Esophagus squamous epithelium (tissue), 5 donors: ENCODE measurements around the gene REV3L. TPM values are rescaled to one million over a fixed set of nuclear protein-coding genes. Genes with fewer than 3 reads are reported as not detected.

Experiments
- DNase-seq: peaks from one replicate; lab custom pipeline; 2025; lab: John Stamatoyannopoulos, UW
- H3K27ac ChIP-seq, 4 donors: fragments of 200-600 bp; sonication (generic); one replicate each; pipeline ENCODE4 v1.5.1; 2016 to 2019; ENCODE audit warnings: mild to moderate bottlenecking in 1 of 4
- H3K27me3 ChIP-seq, 4 donors: fragments of 200-600 bp; sonication (generic); 1 replicate in 3 of 4; 2 replicates in 1 of 4; pipeline versions ENCODE4 v1.5.1 to v1.6.0; 2017 to 2021; ENCODE audit warnings: antibody characterized with exemption in 1 of 4
- H3K36me3 ChIP-seq, 3 donors: fragments of 200-600 bp; sonication (generic); one replicate each; pipeline ENCODE4 v1.5.1; 2016 to 2019
- H3K4me1 ChIP-seq, 3 donors: fragments of 200-600 bp; sonication (generic); one replicate each; pipeline ENCODE4 v1.5.1; 2017 to 2019
- H3K4me3 ChIP-seq, 4 donors: fragments of 200-600 bp; sonication (generic); 1 replicate in 3 of 4; 2 replicates in 1 of 4; pipeline ENCODE4 v1.5.1; 2016 to 2019; ENCODE audit warnings: mild to moderate bottlenecking in 2 of 4, moderate library complexity in 1 of 4
- H3K9me3 ChIP-seq, 3 donors: fragments of 200-600 bp; sonication (generic); one replicate each; pipeline ENCODE4 v1.5.1; 2016 to 2019
- CTCF ChIP-seq, 6 experiments: fragments of 450-650 bp in 4 of 6; fragments of 200-600 bp in 2 of 6; sonication (generic) in 2 of 6; IDR thresholded peaks; one replicate each; pipeline ENCODE4 v1.5.1; 2016 to 2019; ENCODE audit warnings: antibody characterized with exemption in 6 of 6, mild to moderate bottlenecking in 4 of 6, moderate library complexity in 4 of 6
- POLR2A ChIP-seq, 4 donors: fragments of 450-650 bp; IDR thresholded peaks; one replicate each; pipeline ENCODE4 v1.6.1; 2017; ENCODE audit warnings: antibody characterized with exemption in 4 of 4, mild to moderate bottlenecking in 4 of 4, moderate library complexity in 3 of 4
- WGBS, 2 donors: methylation state at CpG; one replicate each; pipeline ENCODE4 v1.1.5; 2018; 5-methylcytosine and 5-hydroxymethylcytosine counted together
- intact Hi-C: fragments of 100-400 bp; cut with DNase I; formaldehyde crosslinking; loops from one replicate; pipeline ENCODE4 v1.15.0; 2022
- total RNA-seq, 4 donors: library from RNA; depleted of rRNA; stranded (reverse); fragments of >200 nt; gene quantifications; one replicate each; pipeline ENCODE4 v1.1.0, GENCODE V29; 2016
- donor health status: DM: yes; HTN: yes; CAD: no.

The REV3L gene
- total RNA-seq, 4 donors from 2014 or later: 7.0 to 47.1 (median 18.8) TPM

- Histone ChIP-seq H3K4me1 (no peaks in the 10 kb centered on the region), H3K36me3 (no peaks in the 10 kb centered on the region), H3K27ac (no peak overlapping the region), H3K4me3 (no peak overlapping the region), H3K9me3 (peaks cover 0 to 3% (median 0%) of the 10 kb centered on the region in 3 donors), H3K27me3 (no peaks in the 10 kb centered on the region)
- 83 to 89% methylated on average over 4 of the region's 4 CpGs for WGBS, 2 donors
- intact Hi-C loops: no loop called here
- no peak for DNase-seq
- no peak for TF ChIP-seq POLR2A (IDR thresholded peaks at IDR 0.05)
Measured at GRCh38 chr6:111439171-111439570, 43.8 kb downstream of the REV3L start.

- TF ChIP-seq CTCF (IDR thresholded peaks at IDR 0.05): no peak
- TF ChIP-seq POLR2A (IDR thresholded peaks at IDR 0.05): no peak
- Histone ChIP-seq H3K9me3 (peaks cover 0 to 3% (median 0%) of the 10 kb centered on the region in 3 donors), H3K27ac (no peak overlapping the region), H3K27me3 (no peaks in the 10 kb centered on the region), H3K36me3 (no peaks in the 10 kb centered on the region), H3K4me1 (no peaks in the 10 kb centered on the region), H3K4me3 (no peak overlapping the region)
- DNase-seq: no peak
- WGBS, 2 donors: 94 to 98% methylated on average over 2 of the region's 2 CpGs
- intact Hi-C loops: no loop called here
Measured at GRCh38 chr6:111437573-111437972, 45.4 kb downstream of the REV3L start.

- DNase-seq: no peak
- WGBS, 2 donors: 96 to 100% methylated on average over 1 of the region's 1 CpG
Measured at GRCh38 chr6:111432511-111432910, 50.5 kb downstream of the REV3L start.

DNA sequence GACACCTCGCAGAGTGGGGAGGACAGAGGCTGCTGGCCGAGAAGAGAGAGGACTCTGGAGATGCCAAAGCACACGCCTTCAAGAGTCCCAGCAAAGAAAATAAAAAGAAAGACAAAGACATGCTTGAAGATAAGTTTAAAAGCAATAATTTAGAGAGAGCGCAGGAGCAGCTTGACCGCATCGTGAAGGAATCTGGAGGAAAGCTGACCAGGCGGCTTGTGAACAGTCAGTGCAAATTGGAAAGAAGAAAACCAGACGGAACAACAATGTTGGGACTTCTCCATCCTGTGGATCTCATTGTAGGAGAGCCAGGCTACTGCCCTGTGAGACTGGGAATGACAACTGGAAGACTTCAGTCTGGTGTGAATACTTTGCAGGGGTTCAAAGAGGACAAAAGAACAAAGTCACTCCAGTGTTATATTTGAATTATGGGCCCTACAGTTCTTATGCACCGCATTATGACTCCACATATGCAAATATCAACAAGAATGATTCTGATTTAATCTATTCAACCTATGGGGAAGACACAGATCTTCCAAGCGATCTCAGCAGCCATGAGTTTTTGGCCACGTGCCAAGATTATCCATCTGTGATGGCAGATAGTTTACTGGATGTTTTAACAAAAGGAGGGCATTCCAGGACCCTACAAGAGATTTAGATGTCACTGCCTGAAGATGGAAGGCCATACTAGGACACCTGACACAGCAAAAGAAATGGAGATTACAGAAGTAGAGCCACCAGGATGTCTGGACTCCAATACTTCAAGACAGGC lies 52.2 kb downstream of the REV3L start:
- peaks cover 0 to 7% (median 0%) of the 10 kb centered on the region in 3 donors for H3K36me3 ChIP-seq
- TF ChIP-seq POLR2A (IDR thresholded peaks at IDR 0.05) (no peak), CTCF (IDR thresholded peaks at IDR 0.05) (no peak)
- DNase-seq: no peak
- intact Hi-C loops: no loop called here
- no peak overlapping the region for H3K4me3 ChIP-seq
- H3K9me3 ChIP-seq: peaks cover 0 to 14% (median 10%) of the 10 kb centered on the region in 3 donors
- no peaks in the 10 kb centered on the region for H3K27me3 ChIP-seq
- WGBS, 2 donors: 82 to 89% methylated on average over 10 to 11 of the region's 11 CpGs
- H3K4me1 ChIP-seq: peaks cover 0 to 19% (median 5%) of the 10 kb centered on the region in 3 donors
- H3K27ac ChIP-seq: no peak overlapping the region

More at GRCh38 chr6:111432511-111432910, 50.5 kb downstream of the REV3L start:
- TF ChIP-seq CTCF (IDR thresholded peaks at IDR 0.05) (no peak), POLR2A (IDR thresholded peaks at IDR 0.05) (no peak)
- no peak overlapping the region for H3K27ac ChIP-seq
- intact Hi-C loops: no loop called here
- H3K9me3 ChIP-seq: peaks cover 0 to 14% (median 10%) of the 10 kb centered on the region in 3 donors
- H3K4me1 ChIP-seq: peaks cover 0 to 5% (median 2%) of the 10 kb centered on the region in 3 donors
- no peaks in the 10 kb centered on the region for H3K27me3 ChIP-seq
- no peak overlapping the region for H3K4me3 ChIP-seq
- peaks cover 0 to 7% (median 0%) of the 10 kb centered on the region in 3 donors for H3K36me3 ChIP-seq

GRCh38 chr6:111429571-111429970 lies 53.4 kb downstream of the REV3L start:
- intact Hi-C loops: no loop called here
- no peak for DNase-seq
- no peaks in the 10 kb centered on the region for H3K27me3 ChIP-seq
- H3K27ac ChIP-seq: no peak overlapping the region
- 95 to 98% methylated on average over 18 to 19 of the region's 19 CpGs for WGBS, 2 donors
- TF ChIP-seq CTCF (IDR thresholded peaks at IDR 0.05) (no peak), POLR2A (IDR thresholded peaks at IDR 0.05) (no peak)
- peaks cover 6 to 25% (median 7%) of the 10 kb centered on the region in 3 donors for H3K4me1 ChIP-seq
- H3K36me3 ChIP-seq: peaks cover 0 to 7% (median 0%) of the 10 kb centered on the region in 3 donors
- H3K9me3 ChIP-seq: peaks cover 0 to 14% (median 6%) of the 10 kb centered on the region in 3 donors
- no peak overlapping the region for H3K4me3 ChIP-seq
